GM12878 (cell line): ENCODE data around the gene CFAP161.

ENCODE experiments used
- BHLHE40 ChIP-seq, 2 experiments: fragments of 450-650 bp in 1 of 2; IDR thresholded peaks; 2 replicates each; pipeline ENCODE4 v1.6.1; 2011 to 2017; ENCODE audit warnings: low read depth in 2 of 2, borderline replicate concordance in 1 of 2, improper control_type of control experiment in 1 of 2, low read length in 1 of 2, mild to moderate bottlenecking in 1 of 2
- CEBPB ChIP-seq, 2 experiments: fragments of 150-350 bp in 1 of 2; IDR thresholded peaks; 2 replicates each; pipeline ENCODE4 v1.6.1; 2012 to 2014; ENCODE audit warnings: low read depth in 2 of 2, low read length in 2 of 2, borderline replicate concordance in 1 of 2, inconsistent platforms in 1 of 2
- CEBPZ ChIP-seq: fragments of 150-350 bp; IDR thresholded peaks from 2 replicates; pipeline ENCODE4 v1.6.1; 2016; ENCODE audit warnings: low read depth, low read length
- CREB1 ChIP-seq: IDR thresholded peaks from 2 replicates; pipeline ENCODE4 v1.6.1; 2012; ENCODE audit warnings: low read depth, mild to moderate bottlenecking, inconsistent platforms
- GABPA ChIP-seq: IDR thresholded peaks from 2 replicates; pipeline ENCODE4 v1.6.1; 2014; ENCODE audit warnings: antibody characterized with exemption, low read depth, mild to moderate bottlenecking, inconsistent platforms
- KDM1A ChIP-seq: fragments of 200-600 bp; sonication (generic); IDR thresholded peaks from 2 replicates; pipeline ENCODE4 v1.6.1; 2016; ENCODE audit warnings: borderline replicate concordance
- NKRF ChIP-seq: fragments of 450-650 bp; conservative IDR thresholded peaks from 2 replicates; pipeline ENCODE4 v1.6.1; 2017; ENCODE audit warnings: mild to moderate bottlenecking, moderate library complexity
- POLR2A ChIP-seq: IDR thresholded peaks from 2 replicates; pipeline ENCODE4 v1.6.1; 2011; ENCODE audit warnings: low read depth, mild to moderate bottlenecking, low read length
- POLR2AphosphoS5 ChIP-seq: IDR thresholded peaks from 2 replicates; pipeline ENCODE4 v1.6.1; 2011; ENCODE audit warnings: mild to moderate bottlenecking, low read length, inconsistent platforms
- REST ChIP-seq: IDR thresholded peaks from 2 replicates; pipeline ENCODE4 v1.6.1; 2012; ENCODE audit warnings: mild to moderate bottlenecking, low read depth, low read length
- TF ChIP-seq, protein P1 (sequence below), 3 experiments: IDR thresholded peaks in 2 of 3; conservative IDR thresholded peaks in 1 of 3; 2 replicates each; pipeline ENCODE4 v1.5.1; 2011; ENCODE audit warnings: low read depth in 3 of 3, low read length in 3 of 3, mild to moderate bottlenecking in 3 of 3, control low read depth in 2 of 3, moderate library complexity in 2 of 3, inconsistent platforms in 1 of 3, mixed read lengths in 1 of 3; ENCODE audit not compliant: control insufficient read depth in 2 of 3, insufficient read depth in 1 of 3; ENCODE audit errors: extremely low read depth in 1 of 3

GRCh38 chr15:81105545-81105944, 28.5 kb upstream of the CFAP161 start:
- no peak for TF ChIP-seq CREB1
- TF ChIP-seq REST: no peak
- TF ChIP-seq GABPA: no peak
- TF ChIP-seq, protein P1, sequence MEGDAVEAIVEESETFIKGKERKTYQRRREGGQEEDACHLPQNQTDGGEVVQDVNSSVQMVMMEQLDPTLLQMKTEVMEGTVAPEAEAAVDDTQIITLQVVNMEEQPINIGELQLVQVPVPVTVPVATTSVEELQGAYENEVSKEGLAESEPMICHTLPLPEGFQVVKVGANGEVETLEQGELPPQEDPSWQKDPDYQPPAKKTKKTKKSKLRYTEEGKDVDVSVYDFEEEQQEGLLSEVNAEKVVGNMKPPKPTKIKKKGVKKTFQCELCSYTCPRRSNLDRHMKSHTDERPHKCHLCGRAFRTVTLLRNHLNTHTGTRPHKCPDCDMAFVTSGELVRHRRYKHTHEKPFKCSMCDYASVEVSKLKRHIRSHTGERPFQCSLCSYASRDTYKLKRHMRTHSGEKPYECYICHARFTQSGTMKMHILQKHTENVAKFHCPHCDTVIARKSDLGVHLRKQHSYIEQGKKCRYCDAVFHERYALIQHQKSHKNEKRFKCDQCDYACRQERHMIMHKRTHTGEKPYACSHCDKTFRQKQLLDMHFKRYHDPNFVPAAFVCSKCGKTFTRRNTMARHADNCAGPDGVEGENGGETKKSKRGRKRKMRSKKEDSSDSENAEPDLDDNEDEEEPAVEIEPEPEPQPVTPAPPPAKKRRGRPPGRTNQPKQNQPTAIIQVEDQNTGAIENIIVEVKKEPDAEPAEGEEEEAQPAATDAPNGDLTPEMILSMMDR (IDR thresholded peaks at IDR 0.05 in 2 of 3, conservative IDR thresholded peaks at IDR 0.05 in 1 of 3; ENCODE audit: control insufficient read depth in 2 of 3, extremely low read depth in 1 of 3, insufficient read depth in 1 of 3, low read depth in 3 of 3, low read length in 3 of 3): no peak
- no peak for TF ChIP-seq KDM1A
- TF ChIP-seq POLR2AphosphoS5: no peak
- no peak for TF ChIP-seq NKRF
- no peak for TF ChIP-seq BHLHE40 (IDR thresholded peaks at IDR 0.05; ENCODE audit: borderline replicate concordance in 1 of 2, low read depth in 2 of 2, low read length in 1 of 2)
- no peak for TF ChIP-seq CEBPZ
- TF ChIP-seq POLR2A: no peak
- no peak for TF ChIP-seq CEBPB (IDR thresholded peaks at IDR 0.05; ENCODE audit: borderline replicate concordance in 1 of 2, low read depth in 2 of 2, low read length in 2 of 2)
